T-helper 1 cell treated with Interleukin-12 subunit alpha and Interleukin-12 subunit beta and Interleukin-4 antibody, amounts not matched to agents 30 ng/mL and 1 ng/mL, for 36 hours (primary cell): ENCODE data around the gene IGFLR1. TPM values are rescaled to one million over a fixed set of nuclear protein-coding genes. Genes with fewer than 3 reads are reported as not detected.
"Not testable (repeated sequence)": the region's sequence is repeated elsewhere in the genome, so short reads cannot be mapped to it uniquely, and the experiment has no call there.

Source experiments
- intact Hi-C: fragments of 100-400 bp; cut with micrococcal nuclease; formaldehyde crosslinking; loops from one replicate; pipeline ENCODE4 v1.15.1; 2024
- total RNA-seq: library from RNA; stranded (reverse); gene quantifications from 2 replicates; pipeline ENCODE4 v1.2.3, GENCODE V29; 2022

The IGFLR1 gene
- total RNA-seq, 1 donor from 2014 or later: 88.5 TPM

GRCh38 chr19:35777961-35778360, 35.7 kb upstream of the IGFLR1 start:
- intact Hi-C loops: no loop called here

GRCh38 chr19:35777086-35777841, 35.0 kb upstream of the IGFLR1 start:
- intact Hi-C loops: no loop called here

- intact Hi-C loops: no loop called here
Observed at GRCh38 chr19:35776102-35776788, 34.0 kb upstream of the IGFLR1 start.

- intact Hi-C loops: loop anchor here (1.0 to 2.0 kb wide), 13 partner anchors 17 to 340 kb away; partner anchors contain the start of genes ALKBH6, COX6B1, LIN37 and PROSER3
Observed at GRCh38 chr19:35775298-35776101, 33.2 kb upstream of the IGFLR1 start, which contains the start of gene ARHGAP33. Gene ARHGAP33 (plus strand): TSS chr19:35775564. CDS start chr19:35775659, 95 bp downstream.

GRCh38 chr19:35775046-35775297, 32.7 kb upstream of the IGFLR1 start:
- intact Hi-C loops: loop anchor here (1.0 to 2.0 kb wide), 13 partner anchors 17 to 340 kb away; partner anchors contain the start of genes ALKBH6, COX6B1, LIN37 and PROSER3

- intact Hi-C loops: loop anchor here (1.0 to 2.0 kb wide), 13 partner anchors 16 to 341 kb away; partner anchors contain the start of genes ALKBH6, COX6B1, LIN37 and PROSER3
Observed at GRCh38 chr19:35774274-35775045, 32.2 kb upstream of the IGFLR1 start.

GRCh38 chr19:35773020-35773806, 31.0 kb upstream of the IGFLR1 start:
- intact Hi-C loops: no loop called here

GRCh38 chr19:35772362-35772761, 30.1 kb upstream of the IGFLR1 start:
- intact Hi-C loops: not testable (repeated sequence)

- intact Hi-C loops: no loop called here
Observed at GRCh38 chr19:35768082-35768421, 25.8 kb upstream of the IGFLR1 start.

GRCh38 chr19:35767288-35768081, 25.2 kb upstream of the IGFLR1 start:
- intact Hi-C loops: no loop called here

GRCh38 chr19:35766571-35767104, 24.4 kb upstream of the IGFLR1 start:
- intact Hi-C loops: no loop called here

GRCh38 chr19:35764432-35765315, 22.4 kb upstream of the IGFLR1 start:
- intact Hi-C loops: no loop called here

- intact Hi-C loops: no loop called here
Observed at GRCh38 chr19:35760711-35761349, 18.6 kb upstream of the IGFLR1 start.

- intact Hi-C loops: no loop called here
Observed at GRCh38 chr19:35759697-35760096, 17.4 kb upstream of the IGFLR1 start.

- intact Hi-C loops: loop anchor here (1.0 kb wide), 9 partner anchors 10 to 357 kb away; partner anchors contain the start of genes ARHGAP33, HAUS5, LIN37 and SDHAF1
Observed at GRCh38 chr19:35757749-35758608, 15.7 kb upstream of the IGFLR1 start, which contains the start of gene PROSER3. Gene PROSER3 (plus strand): TSS chr19:35758176. CDS start chr19:35758216, 40 bp downstream.

- intact Hi-C loops: no loop called here
Observed at GRCh38 chr19:35757231-35757748, 15.0 kb upstream of the IGFLR1 start.
